Stimulated activated CD8-positive, alpha-beta memory T cell treated with anti-CD3 and anti-CD28 coated beads, Interleukin-2, amount 100 ng/mL, for 48 hours (primary cell): ENCODE data around the gene SLC17A1.
A peak's percentile ranks its signal among the peaks of the same experiment; 100 is the strongest.

Experiments used
- DNase-seq, 2 donors: peaks; one replicate each; pipeline ENCODE4 v3.0.0-alpha.2; 2020; ENCODE audit warnings: low read depth in 2 of 2

SLC17A1 gene

GRCh38 chr6:25832670-25833069 lies 818 bp upstream of the SLC17A1 start:
- no peak for DNase-seq

- no peak for DNase-seq
Observed at GRCh38 chr6:25832307-25832662, 433 bp upstream of the SLC17A1 start.

GRCh38 chr6:25830458-25830857 lies 1.4 kb downstream of the SLC17A1 start:
- DNase-seq = no peak

- no peak for DNase-seq
Observed at GRCh38 chr6:25829375-25829774, 2.5 kb downstream of the SLC17A1 start.

- no peak for DNase-seq
Observed at GRCh38 chr6:25821341-25821740, 10.5 kb downstream of the SLC17A1 start.

- DNase-seq = no peak
Observed at GRCh38 chr6:25816252-25816651, 15.6 kb downstream of the SLC17A1 start.

- no peak for DNase-seq
Observed at GRCh38 chr6:25815194-25815593, 16.7 kb downstream of the SLC17A1 start.

GRCh38 chr6:25804804-25805203 lies 27.0 kb downstream of the SLC17A1 start:
- DNase-seq = no peak

- DNase-seq = no peak
Observed at GRCh38 chr6:25801436-25801835, 30.4 kb downstream of the SLC17A1 start.

GRCh38 chr6:25794784-25795183 lies 37.1 kb downstream of the SLC17A1 start:
- DNase-seq = no peak

GRCh38 chr6:25793970-25794369 lies 37.9 kb downstream of the SLC17A1 start:
- no peak for DNase-seq

- no peak for DNase-seq
Observed at GRCh38 chr6:25792016-25792415, 39.8 kb downstream of the SLC17A1 start.

GRCh38 chr6:25789475-25789874 lies 42.4 kb downstream of the SLC17A1 start:
- no peak for DNase-seq

GRCh38 chr6:25788305-25788922 lies 43.4 kb downstream of the SLC17A1 start:
- DNase-seq = peak; percentile 5 to 15

GRCh38 chr6:25787428-25787827 lies 44.4 kb downstream of the SLC17A1 start:
- no peak for DNase-seq

GRCh38 chr6:25781134-25781533 lies 50.7 kb downstream of the SLC17A1 start:
- no peak for DNase-seq

GRCh38 chr6:25777856-25778649 lies 53.8 kb downstream of the SLC17A1 start:
- no peak for DNase-seq

- no peak for DNase-seq
Observed at GRCh38 chr6:25777031-25777430, 54.8 kb downstream of the SLC17A1 start.

- DNase-seq = no peak
Observed at GRCh38 chr6:25774120-25774715, 57.6 kb downstream of the SLC17A1 start.

GRCh38 chr6:25769983-25770382 lies 61.9 kb downstream of the SLC17A1 start:
- DNase-seq = no peak

- DNase-seq = no peak
Observed at GRCh38 chr6:25768566-25768965, 63.3 kb downstream of the SLC17A1 start.

- DNase-seq = no peak
Observed at GRCh38 chr6:25764611-25765010, 67.2 kb downstream of the SLC17A1 start.
